Measurements from ENCODE around the gene MRPL54.

MRPL54 gene

DNA sequence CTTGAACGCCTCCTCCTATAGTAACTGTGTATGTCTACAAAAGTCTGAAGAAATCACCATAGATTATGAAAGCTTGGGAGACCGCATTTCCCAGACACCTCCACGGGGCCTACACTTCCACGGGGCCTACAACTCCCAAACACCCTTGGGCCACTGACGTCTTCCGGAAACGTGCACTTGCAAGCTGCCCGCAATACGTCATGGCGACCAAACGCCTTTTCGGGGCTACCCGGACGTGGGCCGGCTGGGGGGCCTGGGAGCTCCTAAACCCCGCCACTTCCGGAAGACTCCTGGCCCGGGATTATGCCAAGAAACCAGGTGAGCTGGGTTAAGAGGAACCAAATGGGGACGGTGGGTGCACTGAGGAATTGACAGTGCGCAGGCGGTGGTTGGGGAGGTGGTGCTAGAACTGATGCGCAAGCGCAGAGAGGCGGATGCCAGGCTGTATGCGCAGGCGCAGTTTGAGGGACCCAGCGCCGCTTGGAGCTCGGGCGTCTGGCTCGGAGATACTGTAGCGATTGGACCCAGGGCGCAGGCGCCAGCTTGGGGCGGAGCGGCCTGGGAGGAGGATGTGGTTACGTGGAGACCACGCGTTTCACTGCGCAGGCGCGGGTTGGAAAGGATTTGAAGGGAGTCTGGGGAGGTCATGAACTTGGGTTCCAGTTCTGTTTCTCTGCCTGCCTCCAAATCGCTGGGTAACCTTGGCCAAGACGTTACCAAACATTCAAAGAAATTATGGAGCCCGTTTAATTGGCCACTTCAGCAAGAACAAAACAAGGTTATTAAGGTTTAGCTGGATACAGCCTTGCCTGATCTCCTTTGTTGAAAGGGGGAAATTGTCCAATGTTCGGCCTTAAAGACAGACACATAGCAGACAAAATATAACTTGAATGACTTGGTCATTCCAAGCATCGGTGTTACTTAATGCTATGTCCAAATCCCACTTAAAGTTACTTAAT lies at the start of gene MRPL54:
Gene MRPL54, plus strand, starts transcription at position 182 of the 959 bp plus-strand sequence. Its CDS starts 19 bp downstream, at position 201.
- DNase-seq, result peak; percentile 100

DNA sequence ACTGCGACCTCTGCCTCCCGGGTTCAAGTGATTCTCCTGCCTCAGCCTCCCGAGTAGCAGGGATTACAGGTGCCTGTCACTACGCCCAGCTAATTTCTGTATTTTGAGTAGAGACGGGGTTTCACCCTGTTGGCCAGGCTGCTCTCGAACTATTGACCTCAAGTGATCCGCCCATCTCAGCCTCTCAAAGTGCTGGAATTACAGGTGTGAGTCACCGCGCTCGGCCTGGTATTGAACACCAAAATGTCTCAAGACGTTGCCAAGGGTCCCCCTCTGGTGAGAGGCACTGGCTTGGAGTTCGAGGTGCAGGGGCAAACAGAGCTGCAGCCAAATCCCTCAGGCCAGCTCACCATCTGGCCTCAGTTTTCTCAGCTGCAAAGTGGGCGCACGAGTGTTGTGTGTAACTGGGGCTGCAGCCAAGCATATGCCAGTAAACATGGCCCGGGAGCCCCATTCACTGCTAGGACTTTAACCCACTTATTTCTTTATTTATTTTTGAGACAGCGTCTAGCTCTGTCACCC lies 46.3 kb upstream of the MRPL54 start:
- no peak for DNase-seq

DNA sequence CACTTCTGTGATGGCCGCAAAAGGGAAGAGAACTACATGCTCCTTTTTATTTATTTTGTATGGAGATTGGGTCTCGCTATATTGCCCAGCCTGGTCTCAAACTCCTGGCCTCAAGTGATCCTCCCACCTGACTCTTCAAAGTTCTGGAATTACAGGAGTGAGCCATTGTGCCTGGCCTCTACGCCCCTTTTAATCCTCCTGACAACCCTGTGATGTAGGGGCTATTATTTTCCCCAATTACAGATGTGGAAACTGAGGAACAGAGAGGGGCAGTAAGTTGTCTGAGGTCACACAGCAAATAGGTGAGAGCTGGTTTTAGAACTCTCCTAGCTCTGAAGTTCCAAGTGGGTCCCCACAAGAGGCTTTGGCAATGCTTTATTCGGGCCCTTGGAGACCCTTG lies 42.6 kb upstream of the MRPL54 start:
- no peak for DNase-seq

DNA sequence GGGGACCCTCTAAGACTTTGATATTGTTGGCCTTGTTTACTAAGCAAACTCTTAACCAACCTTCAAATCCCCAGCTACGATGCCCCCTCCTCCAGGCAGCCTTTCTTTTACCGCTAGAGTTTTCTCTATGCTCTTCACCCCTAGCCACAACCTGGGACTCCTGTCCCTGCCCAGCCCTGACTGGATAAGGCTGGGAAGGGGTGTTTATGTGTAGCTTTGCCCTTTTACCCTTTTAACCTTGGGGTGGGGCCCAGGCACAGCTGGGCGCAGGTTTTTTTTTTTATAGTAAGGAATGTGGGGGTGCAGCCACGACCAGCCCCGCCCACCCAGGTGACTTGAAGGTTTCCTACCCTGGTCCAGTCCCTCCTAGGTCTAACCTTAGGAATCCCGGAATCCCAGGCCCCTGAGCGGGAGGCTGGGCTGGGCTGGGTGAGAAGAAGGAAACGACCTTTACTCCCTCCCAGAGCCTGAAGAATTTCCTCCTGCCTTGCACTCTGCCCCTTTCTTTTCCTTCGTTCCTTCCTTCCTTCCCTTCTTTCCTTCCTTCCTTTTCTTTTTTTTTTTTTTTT lies 42.0 kb upstream of the MRPL54 start:
- no peak for DNase-seq

DNA sequence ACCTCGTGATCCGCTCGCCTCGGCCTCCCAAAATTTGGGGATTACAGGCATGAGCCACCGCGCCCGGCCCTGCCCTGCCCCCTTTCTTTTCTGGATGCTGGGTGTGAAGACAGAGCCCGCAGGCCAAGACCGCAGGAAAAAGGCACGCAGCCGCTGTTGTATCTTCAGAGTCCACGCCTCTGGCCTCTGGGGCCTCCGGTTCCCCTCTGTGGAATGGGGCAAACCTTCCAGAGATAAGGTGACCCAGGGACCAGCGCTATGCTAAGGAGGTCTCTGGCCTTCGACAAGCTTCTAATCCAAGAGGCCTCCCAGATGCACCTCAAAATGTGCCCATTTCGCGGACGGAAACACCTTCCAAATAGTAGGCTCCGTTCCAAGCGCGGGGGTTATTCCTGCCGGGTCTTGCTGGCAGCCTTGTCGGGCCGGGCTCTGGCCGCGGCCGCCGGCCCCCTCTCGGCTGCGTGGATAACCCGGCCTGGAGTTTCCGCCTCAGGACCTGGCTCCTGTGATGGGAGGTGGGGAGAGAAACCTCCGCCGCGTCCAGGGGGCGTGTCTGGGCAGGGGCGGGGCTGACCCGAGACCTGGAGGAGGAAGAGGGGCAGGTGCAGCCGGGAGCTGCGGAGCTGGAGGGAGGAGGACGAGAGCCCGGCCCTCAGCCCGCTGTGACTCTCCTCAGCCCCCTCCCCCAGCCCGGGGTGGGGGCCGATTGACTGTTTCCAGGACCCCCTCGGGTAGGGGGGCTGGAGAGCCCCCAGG lies 41.2 kb upstream of the MRPL54 start:
- DNase-seq, result peak; percentile 87 to 93

DNA sequence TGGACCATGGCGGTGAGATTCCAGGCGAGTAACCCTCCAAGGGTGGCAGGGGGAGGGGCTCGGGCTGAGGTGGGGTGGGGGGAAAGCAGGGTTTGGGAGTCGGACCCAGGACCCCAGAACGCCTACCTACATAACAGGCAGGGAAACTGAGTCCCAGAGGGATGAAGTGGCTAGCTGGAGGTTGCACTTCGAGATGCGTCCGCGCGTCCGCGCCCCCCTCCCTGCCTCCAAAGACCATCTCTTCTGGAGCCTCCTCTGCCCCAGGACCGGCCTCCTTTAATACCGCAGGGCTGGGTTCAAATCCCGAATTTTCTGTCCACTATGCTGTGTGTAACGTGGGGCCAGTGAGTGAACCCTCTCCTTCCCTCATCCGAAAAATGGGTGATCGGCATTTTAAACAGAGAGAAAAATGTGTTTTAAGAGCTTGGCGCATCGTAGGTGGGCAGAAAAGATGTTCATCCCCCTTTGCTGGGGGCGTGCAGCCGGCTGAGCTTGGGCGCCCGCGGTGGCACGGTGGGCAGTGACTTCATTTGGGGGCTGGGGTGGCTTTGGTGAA lies 40.5 kb upstream of the MRPL54 start:
- DNase-seq, result no peak

DNA sequence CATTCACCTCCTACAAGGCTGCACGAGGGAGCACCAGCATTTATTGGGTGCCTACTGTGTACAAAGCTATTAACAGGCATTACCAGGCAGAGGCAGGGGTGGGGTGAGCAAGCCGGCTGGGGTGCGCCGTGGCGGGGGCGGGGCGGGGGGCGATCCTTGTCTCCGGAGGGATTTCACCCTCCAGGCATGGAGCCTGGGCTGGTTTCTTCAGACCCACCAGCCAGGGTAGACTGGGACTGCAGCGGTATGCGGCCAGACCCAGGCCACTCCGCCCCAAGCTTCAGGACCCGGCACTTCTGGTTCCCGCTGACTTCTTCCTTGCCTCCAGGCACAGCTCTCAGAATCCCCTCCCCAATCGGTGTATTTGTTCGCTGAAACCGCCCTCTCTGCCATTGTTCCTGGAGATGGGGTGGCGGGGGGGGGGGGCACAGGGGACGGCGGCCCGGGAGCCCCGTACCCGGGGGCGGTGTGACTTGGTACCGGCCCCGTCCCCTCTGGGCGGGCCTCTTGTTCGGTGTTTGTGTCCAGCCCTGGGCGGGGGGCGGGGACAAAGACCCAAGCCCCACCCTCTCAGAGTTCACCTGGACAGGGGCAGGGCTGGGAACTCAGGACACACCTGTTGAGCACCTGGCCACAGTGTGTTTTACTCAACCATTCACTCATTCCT lies 39.9 kb upstream of the MRPL54 start:
- no peak for DNase-seq

DNA sequence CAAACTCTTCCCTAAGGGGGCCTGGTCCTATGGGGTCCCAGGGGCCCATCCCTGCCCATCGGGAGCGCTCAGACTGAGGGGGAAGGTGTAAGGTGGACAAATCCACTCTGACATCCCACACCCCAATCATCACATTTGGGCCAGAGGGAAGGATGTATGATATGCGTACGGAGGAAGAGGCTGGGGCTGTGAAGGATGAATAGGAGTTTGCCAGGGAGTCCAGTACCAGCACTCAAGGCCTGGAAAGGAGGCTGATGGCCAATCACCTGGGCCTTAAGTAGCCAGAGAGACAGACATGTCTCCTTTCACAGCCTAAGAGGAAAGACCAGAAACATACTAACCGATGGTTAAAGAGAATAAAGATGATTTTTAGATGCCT lies 39.4 kb upstream of the MRPL54 start:
- no peak for DNase-seq

DNA sequence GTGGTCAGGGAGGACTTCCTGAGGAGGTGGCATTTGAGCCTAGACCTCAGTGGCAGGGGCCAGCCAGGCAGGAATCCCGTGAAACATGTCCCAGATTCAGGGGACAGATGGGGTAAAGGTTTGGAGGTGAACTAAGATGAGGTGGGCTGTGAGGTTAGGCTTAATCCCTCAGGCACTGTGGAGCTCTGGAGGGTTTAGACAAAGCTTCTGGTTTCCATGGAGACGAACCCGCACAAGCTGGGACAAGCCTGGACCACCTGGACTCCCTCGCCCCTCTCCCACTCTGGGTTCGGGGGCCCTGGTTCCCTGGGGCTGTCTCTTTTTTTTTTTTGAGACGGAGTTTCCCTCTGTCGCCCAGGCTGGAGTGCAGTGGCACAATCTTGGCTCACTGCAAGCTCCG lies 38.6 kb upstream of the MRPL54 start:
- DNase-seq, result no peak

DNA sequence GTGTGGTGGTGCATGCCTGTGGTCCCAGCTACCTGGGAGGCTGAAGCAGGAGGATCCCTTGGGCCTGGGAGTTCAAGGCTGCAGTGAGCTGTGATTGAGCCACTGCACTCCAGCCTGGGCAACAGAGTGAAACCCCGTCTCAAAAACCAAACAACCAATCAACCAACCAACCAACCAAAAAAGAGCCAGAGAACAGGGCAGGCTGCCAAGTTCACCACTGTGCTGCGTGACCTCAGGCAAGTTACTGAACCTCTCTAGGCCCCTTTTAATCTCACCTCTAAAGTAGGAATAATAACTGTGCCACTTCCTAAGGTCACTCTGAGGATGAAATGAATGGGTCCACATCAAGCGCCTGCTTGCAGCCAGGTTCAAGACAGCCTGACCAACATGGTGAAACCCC lies 37.4 kb upstream of the MRPL54 start:
- no peak for DNase-seq

DNA sequence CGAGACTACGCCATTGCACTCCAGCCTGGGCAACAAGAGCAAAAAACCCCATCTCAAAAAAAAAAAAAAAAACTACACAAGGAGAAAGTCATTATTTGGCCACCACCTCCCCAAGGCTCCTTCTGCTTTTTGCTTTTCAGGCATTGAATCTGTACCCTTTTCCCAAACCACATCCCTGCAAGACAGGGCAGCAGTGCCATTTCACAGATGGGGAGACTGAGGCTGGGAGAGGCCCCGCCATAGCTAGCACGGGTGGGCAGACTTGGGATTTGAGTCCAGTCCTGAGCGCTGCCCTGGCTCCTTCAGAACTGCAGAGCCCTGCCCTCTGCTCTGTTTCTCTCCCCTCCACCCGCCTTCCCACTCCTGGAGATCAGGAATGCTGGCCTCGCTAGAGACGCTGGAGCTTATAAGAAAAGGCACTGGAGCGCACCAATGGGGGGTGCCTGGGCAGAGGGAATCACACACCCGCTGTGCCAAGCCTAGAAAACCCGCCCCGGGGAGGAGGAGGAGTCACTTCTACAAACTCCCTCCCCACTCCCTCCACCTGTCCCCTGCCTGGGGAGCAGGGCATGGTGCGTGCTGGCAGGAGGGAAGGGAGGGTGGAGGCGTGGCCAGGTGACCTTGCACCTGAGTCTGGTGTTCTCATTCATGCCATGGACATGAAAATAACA lies 36.7 kb upstream of the MRPL54 start:
- no peak for DNase-seq

DNA sequence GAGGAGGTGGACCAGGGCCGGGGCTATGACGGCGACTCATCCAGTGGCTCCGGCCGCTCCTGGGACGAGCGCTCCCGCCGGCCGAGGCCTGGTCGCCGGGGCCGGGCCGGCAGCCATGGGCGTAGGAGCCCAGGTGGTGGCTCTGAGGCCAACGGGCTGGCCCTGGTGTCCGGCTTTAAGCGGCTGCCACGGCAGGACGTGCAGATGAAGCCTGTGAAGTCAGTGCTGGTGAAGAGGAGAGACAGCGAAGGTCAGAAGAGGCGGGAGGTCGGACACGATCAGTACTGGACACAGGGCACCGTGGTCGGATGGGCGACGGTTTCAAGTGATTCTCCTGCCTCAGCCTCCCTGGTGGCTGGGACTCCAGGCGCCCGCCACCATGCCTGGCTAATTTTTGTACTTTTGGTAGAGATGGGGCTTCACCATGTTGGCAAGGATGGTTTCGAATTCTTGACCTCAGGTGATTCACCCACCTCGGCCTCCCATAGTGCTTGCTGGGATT lies 32.0 kb upstream of the MRPL54 start:
- DNase-seq, result no peak

DNA sequence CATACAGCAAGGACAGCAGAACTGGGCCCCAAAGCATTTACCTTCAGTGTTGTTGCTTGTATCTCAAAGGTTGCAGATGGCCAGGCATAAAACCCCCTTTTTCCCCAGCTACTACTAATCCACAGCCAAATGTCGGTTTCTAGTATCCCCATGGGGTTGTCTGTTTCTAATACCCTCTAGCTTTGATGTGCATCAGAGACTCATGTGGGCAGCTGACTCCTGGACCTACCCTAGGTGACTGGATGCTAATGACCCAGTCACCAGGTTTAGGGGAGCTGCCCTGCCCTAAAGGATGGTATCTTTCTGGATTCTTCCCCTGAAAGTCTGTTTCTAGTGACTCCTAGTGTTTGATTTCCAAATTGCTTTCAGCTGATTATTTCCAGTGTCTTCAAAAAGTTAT lies 30.4 kb upstream of the MRPL54 start:
- no peak for DNase-seq

DNA sequence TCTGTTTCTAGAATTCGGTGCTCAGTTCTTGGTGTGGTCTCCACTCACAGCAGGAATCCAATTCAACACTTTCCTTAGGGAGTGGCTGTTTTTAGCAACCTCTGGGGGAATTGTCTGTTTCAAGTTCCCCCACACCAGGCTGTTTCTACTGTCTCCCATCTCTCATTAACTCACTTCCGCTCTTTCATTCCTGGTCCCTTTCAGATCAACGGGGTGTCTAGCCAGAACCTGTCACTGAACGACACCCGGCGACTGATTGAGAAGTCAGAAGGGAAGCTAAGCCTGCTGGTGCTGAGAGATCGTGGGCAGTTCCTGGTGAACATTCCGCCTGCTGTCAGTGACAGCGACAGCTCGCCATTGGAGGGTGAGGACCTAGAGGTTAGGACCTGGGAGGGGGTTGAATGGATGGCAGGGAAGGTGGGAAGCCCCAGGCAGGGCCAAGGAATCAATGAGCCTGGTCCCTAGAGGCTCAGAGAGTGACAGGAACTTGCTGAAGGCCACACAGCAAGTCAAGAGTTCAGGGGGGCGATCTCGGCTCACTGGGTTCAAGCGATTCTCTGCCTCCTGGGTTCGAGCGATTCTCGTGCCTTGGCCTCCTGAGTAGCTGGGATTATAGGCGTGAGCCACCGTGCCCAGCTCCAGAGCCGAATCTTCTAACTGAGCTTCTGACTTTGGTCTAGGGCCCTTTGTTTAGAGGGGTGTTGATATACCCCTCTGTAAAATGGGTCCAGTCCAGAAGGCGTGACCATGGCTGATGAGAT lies 28.8 kb upstream of the MRPL54 start:
- no peak for DNase-seq

DNA sequence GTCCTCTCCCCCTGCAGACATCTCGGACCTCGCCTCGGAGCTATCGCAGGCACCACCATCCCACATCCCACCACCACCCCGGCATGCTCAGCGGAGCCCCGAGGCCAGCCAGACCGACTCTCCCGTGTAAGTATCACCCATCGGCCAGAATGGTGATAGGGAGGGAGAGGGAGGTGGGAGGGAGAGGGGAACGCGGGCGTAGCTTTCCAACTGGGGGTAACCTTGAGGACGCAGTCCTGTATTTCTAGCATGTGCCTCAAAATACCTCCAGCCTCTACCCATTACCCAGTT lies 28.2 kb upstream of the MRPL54 start:
- DNase-seq, result no peak

DNA sequence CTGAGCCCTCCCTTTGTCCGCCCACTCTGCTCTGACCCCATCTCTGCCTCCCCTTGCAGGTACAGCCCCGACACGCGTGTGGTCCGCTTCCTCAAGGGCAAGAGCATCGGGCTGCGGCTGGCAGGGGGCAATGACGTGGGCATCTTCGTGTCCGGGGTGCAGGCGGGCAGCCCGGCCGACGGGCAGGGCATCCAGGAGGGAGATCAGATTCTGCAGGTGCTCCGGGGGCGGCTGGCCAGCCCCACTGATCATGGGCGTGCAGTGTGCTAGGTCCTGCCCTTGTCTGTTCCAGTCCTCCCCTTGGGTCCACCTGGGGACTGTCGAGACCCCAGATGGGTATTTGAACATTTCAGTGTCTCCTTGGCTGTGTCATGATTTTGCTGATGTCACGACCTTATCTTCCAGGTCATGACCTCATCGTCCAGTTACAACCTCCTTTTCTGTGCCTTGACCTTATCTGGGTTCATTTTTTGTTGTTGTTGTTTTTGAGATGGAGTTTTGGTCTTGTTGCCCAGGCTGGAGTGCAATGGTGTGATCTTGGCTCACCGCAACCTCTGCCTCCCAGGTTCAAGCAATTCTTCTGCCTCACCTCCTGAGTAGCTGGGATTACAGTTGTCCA lies 26.3 kb upstream of the MRPL54 start:
- DNase-seq, result no peak

DNA sequence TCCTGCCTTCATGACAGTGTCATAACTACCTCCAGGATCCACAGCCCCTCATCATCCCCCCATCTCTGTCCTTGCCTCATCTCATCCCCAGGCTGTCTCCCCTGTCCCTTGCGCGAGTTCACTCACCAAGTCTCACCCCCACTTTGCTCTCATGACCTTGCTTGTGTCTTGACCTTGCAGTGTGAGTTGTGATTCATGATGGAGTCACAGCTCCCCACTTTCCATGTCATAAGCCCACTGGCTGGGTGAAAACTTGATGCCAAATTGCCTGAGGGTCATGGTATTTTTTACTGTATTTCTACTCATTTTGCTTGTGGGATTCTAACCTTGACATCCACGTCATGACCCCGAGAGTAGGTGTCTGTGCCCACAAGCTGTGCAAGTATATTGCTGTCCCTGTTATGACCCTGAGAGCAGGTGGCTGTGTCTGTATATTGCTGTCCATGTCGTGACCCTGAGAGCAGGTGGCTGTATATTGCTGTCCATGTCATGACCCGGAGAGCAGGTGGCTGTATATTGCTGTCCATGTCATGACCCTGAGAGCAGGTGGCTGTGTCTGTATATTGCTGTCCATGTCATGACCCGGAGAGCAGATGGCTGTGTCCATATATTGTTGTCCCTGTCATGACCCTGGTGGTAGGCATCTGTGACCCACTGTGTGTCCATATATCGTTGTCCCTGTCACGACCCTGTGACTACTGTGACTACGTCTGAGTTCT lies 24.8 kb upstream of the MRPL54 start:
- no peak for DNase-seq

DNA sequence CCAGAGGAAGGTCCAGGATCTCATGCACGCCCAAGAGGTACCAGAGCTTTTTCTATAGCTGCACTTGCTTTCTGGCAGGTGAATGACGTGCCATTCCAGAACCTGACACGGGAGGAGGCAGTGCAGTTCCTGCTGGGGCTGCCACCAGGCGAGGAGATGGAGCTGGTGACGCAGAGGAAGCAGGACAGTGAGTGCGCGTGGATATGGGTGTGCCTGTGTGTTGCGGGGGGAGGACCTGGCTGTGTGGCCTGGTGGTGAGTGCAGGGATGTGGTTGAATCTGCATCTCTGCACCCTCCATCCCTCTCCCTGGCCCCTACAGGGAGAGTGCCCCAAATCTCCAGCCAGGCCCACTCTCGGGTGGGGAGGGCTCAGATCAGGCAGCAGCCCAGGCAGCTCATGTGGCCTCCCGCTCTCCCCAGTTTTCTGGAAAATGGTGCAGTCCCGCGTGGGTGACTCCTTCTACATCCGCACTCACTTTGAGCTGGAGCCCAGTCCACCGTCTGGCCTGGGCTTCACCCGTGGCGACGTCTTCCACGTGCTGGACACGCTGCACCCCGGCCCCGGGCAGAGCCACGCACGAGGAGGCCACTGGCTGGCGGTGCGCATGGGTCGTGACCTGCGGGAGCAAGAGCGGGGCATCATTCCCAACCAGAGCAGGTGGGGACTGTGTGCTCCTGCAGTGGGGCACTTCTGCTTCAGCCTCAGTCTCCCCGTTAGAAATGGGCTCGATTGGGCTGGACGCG lies 23.8 kb upstream of the MRPL54 start:
- DNase-seq, result no peak

DNA sequence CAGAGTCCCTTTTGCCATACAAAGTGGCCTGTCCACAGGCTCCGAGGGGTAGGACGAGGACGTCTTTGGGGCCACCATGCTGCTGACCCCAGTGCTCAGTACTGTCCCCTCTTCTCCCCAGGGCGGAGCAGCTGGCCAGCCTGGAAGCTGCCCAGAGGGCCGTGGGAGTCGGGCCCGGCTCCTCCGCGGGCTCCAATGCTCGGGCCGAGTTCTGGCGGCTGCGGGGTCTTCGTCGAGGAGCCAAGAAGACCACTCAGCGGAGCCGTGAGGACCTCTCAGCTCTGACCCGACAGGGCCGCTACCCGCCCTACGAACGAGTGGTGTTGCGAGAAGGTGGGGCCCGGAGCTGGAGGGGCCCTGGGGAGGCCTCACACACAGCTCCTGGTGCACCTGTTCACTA lies 22.1 kb upstream of the MRPL54 start:
- DNase-seq, result no peak

Data from CD4-positive, alpha-beta T cell treated with Interferon alpha-2 for 1 hour (primary cell).